Activated CD4-positive, alpha-beta T cell treated with anti-CD3 and anti-CD28 coated beads for 1 hour (primary cell): ENCODE data around the gene NUAK2.
A peak's percentile ranks its signal among the peaks of the same experiment; 100 is the strongest.

ENCODE experiments used
- DNase-seq: peaks from one replicate; pipeline ENCODE4 v3.0.0-alpha.2; 2020

NUAK2 gene

GRCh38 chr1:205345761-205346160 is 24.2 kb upstream of the NUAK2 start:
- no peak for DNase-seq

DNA sequence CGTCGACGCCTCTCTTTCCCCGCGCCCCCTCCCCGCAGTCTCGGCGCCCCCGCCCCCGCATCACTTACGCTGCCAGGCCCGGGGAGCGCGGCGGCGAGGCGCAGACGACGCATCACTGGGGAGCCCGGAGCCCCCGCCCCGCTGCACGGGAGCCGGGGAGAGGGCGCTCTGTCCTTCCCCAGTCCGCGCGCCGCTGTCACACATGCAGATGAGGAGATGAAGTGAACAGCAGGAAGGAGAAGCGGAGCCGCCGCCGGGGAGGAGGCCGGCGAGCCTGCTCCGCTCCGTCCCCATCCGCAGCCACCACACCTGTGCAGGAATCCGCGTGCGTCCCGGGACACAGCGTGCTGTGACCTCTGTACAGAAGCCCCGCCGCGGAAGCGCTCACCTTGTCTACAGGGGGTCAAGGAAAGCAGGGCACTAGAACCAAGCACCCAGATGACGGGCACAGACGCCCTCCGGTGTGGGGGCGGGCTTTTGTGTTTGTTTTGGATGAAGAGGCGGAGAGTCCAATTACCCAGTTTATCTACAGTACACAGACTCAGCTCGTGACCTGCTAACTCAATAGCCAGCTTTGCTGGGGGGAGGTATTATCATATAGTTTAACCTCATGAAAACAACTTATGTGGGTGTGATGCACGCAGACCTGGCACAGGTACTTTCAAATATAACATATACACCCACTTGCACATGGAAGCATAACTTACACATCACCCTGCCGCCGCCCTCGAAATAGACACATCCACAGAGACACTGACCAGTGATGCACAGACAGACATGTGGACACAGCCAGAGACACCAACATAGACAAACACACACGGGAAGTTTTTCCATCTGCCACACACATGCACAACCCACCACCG is 22.8 kb upstream of the NUAK2 start:
- DNase-seq = peak; percentile 27

- no peak for DNase-seq
Observed at GRCh38 chr1:205343431-205344065, 22.0 kb upstream of the NUAK2 start.

GRCh38 chr1:205342986-205343385 is 21.4 kb upstream of the NUAK2 start:
- DNase-seq = no peak

DNA sequence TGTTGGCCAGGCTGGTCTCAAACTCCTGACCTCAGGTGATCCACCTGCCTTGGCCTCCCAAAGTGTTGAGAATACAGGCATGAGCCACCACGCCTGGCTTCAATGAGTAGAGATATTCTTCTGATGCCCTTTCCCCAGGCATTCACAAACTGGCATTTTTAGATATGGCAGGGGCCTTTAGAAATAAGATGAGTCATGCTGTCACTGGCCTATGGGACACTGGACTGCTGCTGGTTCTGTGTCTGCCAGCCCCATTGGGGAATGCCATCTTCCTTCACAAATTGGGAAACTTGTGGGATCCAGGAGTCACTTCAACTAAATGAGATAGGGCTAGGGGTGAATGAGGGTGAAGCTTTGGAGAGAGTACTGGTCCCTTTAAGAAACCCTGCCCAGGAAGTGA is 19.1 kb upstream of the NUAK2 start:
- DNase-seq = no peak

- DNase-seq = no peak
Observed at GRCh38 chr1:205339717-205340116, 18.2 kb upstream of the NUAK2 start.

DNA sequence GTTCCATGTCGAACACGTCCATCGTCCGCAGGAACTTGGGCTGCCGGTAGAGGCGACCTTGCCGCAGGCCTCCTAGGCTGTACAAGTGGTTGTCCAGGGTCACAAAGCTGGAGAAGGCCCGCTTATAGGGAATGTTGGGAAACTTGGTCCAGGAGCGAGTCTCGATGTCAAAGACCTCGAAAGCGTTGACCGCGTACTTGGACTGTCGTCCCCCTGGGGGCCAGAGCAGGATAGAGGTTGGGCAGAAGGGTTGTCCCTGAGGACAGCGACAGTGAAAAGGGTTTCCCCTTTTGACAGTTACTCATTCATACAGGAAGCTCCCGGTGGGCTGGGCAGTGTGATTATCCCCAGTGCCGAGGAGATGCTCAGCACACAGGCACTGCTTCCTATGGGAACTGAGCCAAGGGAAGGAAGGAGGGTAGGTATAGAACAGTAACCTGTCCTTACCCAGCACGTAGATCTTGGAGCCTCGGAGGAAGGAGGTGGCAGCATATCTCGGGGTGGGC is 17.7 kb upstream of the NUAK2 start:
- DNase-seq = no peak

DNA sequence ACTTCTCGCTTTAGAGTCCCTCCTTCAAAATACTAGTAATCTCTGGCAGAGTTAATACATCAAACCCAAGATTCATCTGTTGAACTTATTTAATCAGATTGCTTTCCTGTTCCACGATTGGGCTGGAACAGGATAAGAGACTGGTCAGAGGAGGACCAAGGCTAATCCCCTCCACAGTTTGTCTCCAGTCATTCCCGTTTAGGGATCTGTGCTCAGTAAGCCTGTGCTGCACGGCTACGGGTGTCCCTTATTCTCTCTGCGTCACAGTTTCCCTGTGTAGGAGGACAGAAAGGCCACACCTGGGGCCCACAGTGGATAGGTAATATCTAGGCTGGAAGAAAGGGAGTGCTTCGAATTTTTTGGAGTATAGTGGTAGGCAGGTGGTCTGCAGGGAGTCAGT is 16.5 kb upstream of the NUAK2 start:
- no peak for DNase-seq

DNA sequence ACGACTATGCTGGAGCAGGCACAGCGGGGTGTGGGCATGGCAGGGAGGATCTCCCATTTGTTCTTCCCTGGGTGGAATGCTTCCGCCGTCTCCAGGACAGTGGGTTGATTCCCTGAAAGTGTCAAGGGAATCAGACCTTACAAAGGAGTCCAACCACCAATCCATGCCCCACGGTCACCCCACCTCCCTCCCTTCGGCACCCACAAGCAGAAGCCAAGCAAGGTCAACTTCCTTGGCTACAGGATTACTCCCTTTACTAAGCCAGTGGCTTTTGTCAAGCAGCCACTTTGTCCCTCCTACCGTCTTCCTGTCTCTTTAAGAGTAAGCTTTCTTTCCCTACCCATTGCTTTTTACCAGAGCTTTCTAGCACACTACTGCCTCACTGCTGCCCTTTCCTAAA is 15.9 kb upstream of the NUAK2 start:
- no peak for DNase-seq

- peak; percentile 64 for DNase-seq
Observed at GRCh38 chr1:205335692-205336091, 14.1 kb upstream of the NUAK2 start.

GRCh38 chr1:205332015-205332791 is 10.7 kb upstream of the NUAK2 start:
- no peak for DNase-seq

- no peak for DNase-seq
Observed at GRCh38 chr1:205330150-205330549, 8.6 kb upstream of the NUAK2 start.

DNA sequence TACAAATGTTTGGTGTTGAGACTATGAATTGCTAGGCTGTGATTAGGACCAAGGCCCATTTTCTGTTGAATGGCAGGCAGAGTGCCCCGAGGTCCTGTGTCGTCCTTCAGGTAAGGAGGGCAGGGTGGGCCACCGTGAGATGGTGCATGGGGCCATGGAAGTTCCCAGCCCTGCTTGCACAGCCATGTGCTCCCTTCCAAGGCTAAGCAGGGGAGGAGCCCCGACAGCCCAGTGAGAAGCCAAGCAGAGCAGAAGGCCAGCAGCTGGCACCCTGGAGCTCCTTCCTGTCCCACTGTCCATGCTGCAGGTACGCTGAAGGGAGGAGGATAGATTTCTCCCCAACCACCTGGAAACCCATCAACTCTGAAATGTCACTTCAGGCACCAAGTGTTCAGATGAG is 8.2 kb upstream of the NUAK2 start:
- no peak for DNase-seq

- no peak for DNase-seq
Observed at GRCh38 chr1:205328476-205328875, 6.9 kb upstream of the NUAK2 start.

- no peak for DNase-seq
Observed at GRCh38 chr1:205326812-205327466, 5.4 kb upstream of the NUAK2 start.

DNA sequence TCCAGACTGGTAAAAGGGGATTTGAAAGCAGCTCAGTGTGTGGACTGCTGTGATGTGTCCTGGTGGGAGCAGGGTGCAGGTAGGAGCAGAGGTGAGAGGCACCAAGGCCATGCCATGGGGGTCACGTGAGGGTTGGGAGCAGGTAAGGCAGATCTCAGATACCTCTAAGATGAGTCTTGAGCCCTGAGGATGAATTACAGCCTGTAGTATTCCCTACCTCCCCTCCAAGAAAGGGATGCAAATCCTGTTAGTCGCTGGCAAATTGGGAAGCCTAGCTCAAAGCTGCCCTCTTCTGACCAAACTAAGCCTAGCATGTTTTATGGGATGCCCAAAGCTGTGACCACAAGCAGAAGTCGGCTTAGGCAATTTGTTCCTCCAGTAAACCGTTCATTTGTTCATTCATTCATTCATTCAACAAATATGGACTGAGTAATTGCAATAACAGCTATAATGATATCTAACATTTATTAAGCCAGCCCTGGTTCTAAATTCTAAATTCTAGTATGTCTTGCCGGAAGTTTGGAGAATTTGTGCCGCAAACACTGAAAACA is 3.9 kb upstream of the NUAK2 start:
- DNase-seq = peak; percentile 21

DNA sequence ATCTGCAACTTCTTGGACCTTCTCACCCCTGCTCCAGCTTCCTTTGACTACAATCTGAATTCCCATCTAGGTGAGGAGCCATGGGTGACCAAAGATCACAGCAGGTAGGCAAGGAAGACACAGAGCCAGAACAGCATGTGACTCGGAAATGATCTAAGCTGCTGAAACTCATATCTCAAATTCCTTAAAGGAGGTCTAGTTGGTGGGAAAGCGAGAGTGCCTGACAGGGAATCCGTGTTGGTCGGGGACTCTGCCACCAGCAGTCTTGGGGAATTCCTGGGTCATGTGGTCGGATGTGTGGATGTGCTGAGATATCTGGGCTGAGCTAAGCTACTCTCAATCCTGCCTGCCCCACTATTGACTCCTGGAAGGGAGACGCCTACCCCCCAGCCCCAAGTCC is 3.2 kb upstream of the NUAK2 start:
- DNase-seq = no peak

DNA sequence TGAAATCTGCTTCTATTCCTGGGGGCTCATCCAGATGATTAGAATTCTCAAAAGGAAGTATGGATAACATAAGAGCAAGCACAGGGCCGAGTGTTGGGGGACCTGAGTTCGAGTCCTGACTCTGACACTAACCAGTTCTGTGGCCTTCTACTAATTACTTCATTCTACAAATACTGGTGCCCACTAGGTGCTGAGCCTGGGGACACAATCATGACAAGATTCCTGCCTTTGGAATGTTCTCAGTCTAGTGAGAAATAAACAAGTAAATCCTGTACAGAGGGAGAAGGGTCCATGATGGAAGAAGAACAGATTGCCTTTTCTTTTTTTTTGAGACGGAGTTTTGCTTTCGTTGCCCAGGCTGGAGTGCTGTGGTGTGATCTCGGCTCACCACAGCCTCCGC is 2.2 kb upstream of the NUAK2 start:
- no peak for DNase-seq

GRCh38 chr1:205321959-205322283 is 376 bp upstream of the NUAK2 start:
- no peak for DNase-seq

GRCh38 chr1:205319081-205320018 is 2.2 kb downstream of the NUAK2 start:
- no peak for DNase-seq

DNA sequence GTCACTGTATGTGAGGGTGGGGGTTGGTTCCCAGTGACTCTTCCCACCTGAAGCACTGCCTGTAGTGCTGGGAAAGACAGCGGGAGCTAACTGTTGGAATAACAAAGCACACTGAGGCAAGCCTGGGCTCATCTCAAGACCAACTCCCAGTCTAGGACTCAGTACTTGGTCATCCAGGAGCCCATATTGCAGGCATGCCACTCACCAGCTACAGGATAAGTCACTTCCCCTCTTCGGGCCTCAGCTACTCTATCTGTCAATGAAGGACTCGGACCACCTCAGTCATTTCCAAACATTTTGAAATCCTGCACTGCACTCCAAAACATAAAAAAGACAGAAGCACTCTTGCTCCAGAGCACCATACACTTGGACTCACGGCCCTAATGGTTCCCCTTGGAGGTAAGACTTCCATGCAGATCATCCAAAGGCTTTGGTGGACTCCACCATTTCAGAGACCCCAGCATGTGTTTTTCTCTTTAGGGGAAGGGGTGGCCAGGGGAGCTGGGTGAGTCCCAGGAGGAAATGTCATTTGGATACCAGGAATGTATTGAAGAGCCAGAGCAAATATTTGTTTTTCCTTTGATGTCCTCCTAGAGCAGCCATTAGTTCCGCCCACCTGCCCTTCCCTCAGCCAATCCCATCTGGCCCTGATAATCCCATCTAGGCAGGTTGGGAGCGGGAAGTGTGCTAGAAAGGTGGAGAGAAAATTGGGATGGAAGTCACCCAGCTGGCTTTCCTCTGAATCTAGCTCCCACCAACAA is 3.1 kb downstream of the NUAK2 start:
- no peak for DNase-seq
